T-cell (primary cell): ENCODE data around the gene USP7. TPM values are rescaled to one million over a fixed set of nuclear protein-coding genes. Genes with fewer than 3 reads are reported as not detected.
"Not testable (repeated sequence)": the region's sequence is repeated elsewhere in the genome, so short reads cannot be mapped to it uniquely, and the experiment has no call there.

ENCODE experiments used
- ATAC-seq, 4 experiments: fragments of 200-7000 bp in 3 of 4; fragments of 150-1000 bp in 1 of 4; cut with Tn5 transposase; replicated peaks in 1 of 4; 1 replicate in 3 of 4; 2 replicates in 1 of 4; pipeline ENCODE4 v1.10.0; 2021; ENCODE audit warnings: moderate library complexity in 3 of 4, mild to moderate bottlenecking in 2 of 4, moderate number of reproducible peaks in 1 of 4
- CTCF ChIA-PET, 2 donors: fragments of 300-600 bp; sonication (Branson Sonifier 250); formaldehyde crosslinking; loops; one replicate each; lab custom pipeline; 2022; ENCODE audit warnings: antibody characterized with exemption in 2 of 2; lab: Charles Lee
- POLR2A ChIA-PET, 2 donors: fragments of 300-600 bp; sonication (Branson Sonifier 250); formaldehyde crosslinking; loops; one replicate each; lab custom pipeline; 2022; ENCODE audit warnings: antibody characterized with exemption in 2 of 2; lab: Charles Lee
- DNase-seq, 35 experiments: peaks; one replicate each; pipeline versions ENCODE4 v3.0.0 to v3.0.0-alpha.2; 2013 to 2023
- H3K27ac ChIP-seq: one replicate; pipeline ENCODE4 v1.5.1; 2013; ENCODE audit warnings: low read length
- H3K27me3 ChIP-seq, 2 experiments: replicated peaks in 1 of 2; 1 replicate in 1 of 2; 2 replicates in 1 of 2; pipeline versions ENCODE4 v1.6.1 to v1.7.0; 2013; ENCODE audit warnings: low read length in 1 of 2, mixed read lengths in 1 of 2; ENCODE audit not compliant: control insufficient read depth in 2 of 2, insufficient read depth in 2 of 2; ENCODE audit errors: extremely low read depth in 1 of 2
- H3K36me3 ChIP-seq, 2 donors: 1 replicate in 1 of 2; 2 replicates in 1 of 2; pipeline versions ENCODE4 v1.6.1 to v1.7.0; 2013; ENCODE audit warnings: low read length in 1 of 2; ENCODE audit not compliant: control insufficient read depth in 2 of 2, insufficient read depth in 1 of 2; ENCODE audit errors: extremely low read depth in 1 of 2
- H3K4me1 ChIP-seq, 2 experiments: 1 replicate in 1 of 2; 2 replicates in 1 of 2; pipeline versions ENCODE4 v1.6.1 to v1.7.0; 2013; ENCODE audit warnings: low read length in 2 of 2, mixed read lengths in 1 of 2; ENCODE audit not compliant: insufficient read depth in 2 of 2, control insufficient read depth in 1 of 2; ENCODE audit errors: extremely low read depth in 1 of 2
- H3K4me3 ChIP-seq, 2 donors: 1 replicate in 1 of 2; 2 replicates in 1 of 2; pipeline versions ENCODE4 v1.5.1 to v1.7.0; 2013; ENCODE audit warnings: mild to moderate bottlenecking in 2 of 2, low read length in 1 of 2, moderate library complexity in 1 of 2; ENCODE audit not compliant: control insufficient read depth in 1 of 2; ENCODE audit errors: extremely low read depth in 1 of 2
- H3K9me3 ChIP-seq: 2 replicates; pipeline ENCODE4 v1.7.0; 2013
- H3K27ac Mint-ChIP-seq, 2 donors: one replicate each; pipeline ENCODE4 v1.8.0; 2020 to 2021; ENCODE audit warnings: mild to moderate bottlenecking in 2 of 2, mixed read lengths in 2 of 2
- H3K27me3 Mint-ChIP-seq, 2 donors: one replicate each; pipeline ENCODE4 v1.8.0; 2021 to 2022; ENCODE audit warnings: mixed read lengths in 2 of 2
- H3K36me3 Mint-ChIP-seq: one replicate; pipeline ENCODE4 v1.8.0; 2021; ENCODE audit warnings: mixed read lengths
- H3K4me1 Mint-ChIP-seq, 3 donors: one replicate each; pipeline ENCODE4 v1.8.0; 2020 to 2022; ENCODE audit warnings: mixed read lengths in 3 of 3, mild to moderate bottlenecking in 1 of 3
- H3K4me3 Mint-ChIP-seq, 3 donors: one replicate each; pipeline ENCODE4 v1.8.0; 2020 to 2022; ENCODE audit warnings: mild to moderate bottlenecking in 3 of 3, mixed read lengths in 3 of 3, moderate library complexity in 3 of 3
- H3K9me3 Mint-ChIP-seq, 3 donors: one replicate each; pipeline ENCODE4 v1.8.0; 2020 to 2022; ENCODE audit warnings: mixed read lengths in 3 of 3
- WGBS: methylation state at CpG from one replicate; pipeline ENCODE4 v1.1.5; 2013; ENCODE audit warnings: missing lambda C conversion rate; ENCODE audit not compliant: insufficient coverage; 5-methylcytosine and 5-hydroxymethylcytosine counted together
- total RNA-seq, 35 experiments: library from RNA in 6 of 35; stranded (reverse) in 6 of 35; fragments of 120-200 nt in 1 of 35; gene quantifications; one replicate each; pipeline versions ENCODE4 v1.2.1 to v1.2.4 and lab custom pipeline; 2013 to 2026

The USP7 gene
- total RNA-seq, 5 donors from 2014 or later (not counting 1 experiment from before 2014, with no cell fraction given), result 159 to 261 (median 169) TPM

- H3K4me3 Mint-ChIP-seq, H3K36me3 ChIP-seq, H3K27ac ChIP-seq, H3K27me3 ChIP-seq, DNase-seq, H3K36me3 Mint-ChIP-seq, CTCF ChIA-PET, H3K27me3 Mint-ChIP-seq, POLR2A ChIA-PET, H3K4me3 ChIP-seq, H3K9me3 Mint-ChIP-seq, H3K9me3 ChIP-seq, ATAC-seq: not testable (repeated sequence)
- peaks cover 21 to 24% (median 22%) of the 10 kb centered on the region in 3 donors for H3K4me1 Mint-ChIP-seq
- peaks cover 4 to 28% of the 10 kb centered on the region in 2 experiments for H3K4me1 ChIP-seq
- 86% methylated on average over 2 of the region's 7 CpGs for WGBS
- peak overlapping the region in 1 of 2 donors; percentile 16 for H3K27ac Mint-ChIP-seq
Observed at GRCh38 chr16:8875317-8875716, 88.4 kb downstream of the USP7 start.

- no peak overlapping the region for H3K27ac ChIP-seq
- 45% methylated on average over 5 of the region's 6 CpGs for WGBS
- H3K4me3 ChIP-seq, result no peak overlapping the region
- H3K4me1 ChIP-seq, result peaks cover 4 to 32% of the 10 kb centered on the region in 2 experiments
- H3K27me3 ChIP-seq, result no peaks in the 10 kb centered on the region
- Mint-ChIP-seq H3K36me3 (no peaks in the 10 kb centered on the region), H3K27me3 (no peaks in the 10 kb centered on the region), H3K27ac (peak overlapping the region; percentile 78 to 79), H3K9me3 (no peaks in the 10 kb centered on the region), H3K4me3 (peak overlapping the region in 1 of 3 donors; percentile 8), H3K4me1 (peaks cover 19 to 28% (median 26%) of the 10 kb centered on the region in 3 donors)
- peak in 1 of 4 experiments; percentile 15 for ATAC-seq
- POLR2A ChIA-PET, result interaction anchor here in 1 of 2 donors (0.6 kb wide), 1 partner anchor 57 kb away, joined by 3 read pairs; no protein-coding TSS in a partner anchor
- no peaks in the 10 kb centered on the region for H3K9me3 ChIP-seq
- DNase-seq, result no peak
- CTCF ChIA-PET, result no interaction called here
- no peaks in the 10 kb centered on the region for H3K36me3 ChIP-seq
Observed at GRCh38 chr16:8874388-8874787, 89.3 kb downstream of the USP7 start.

- H3K36me3 ChIP-seq, H3K27me3 Mint-ChIP-seq, ATAC-seq, H3K4me3 Mint-ChIP-seq, H3K9me3 ChIP-seq, H3K36me3 Mint-ChIP-seq, H3K27ac ChIP-seq, H3K27me3 ChIP-seq, H3K4me3 ChIP-seq, H3K9me3 Mint-ChIP-seq, DNase-seq: not testable (repeated sequence)
- H3K4me1 Mint-ChIP-seq, result peaks cover 24 to 31% (median 29%) of the 10 kb centered on the region in 3 donors
- H3K27ac Mint-ChIP-seq, result peak overlapping the region; percentile 34 to 61
- H3K4me1 ChIP-seq, result peaks cover 4 to 35% of the 10 kb centered on the region in 2 experiments
- WGBS, result 97% methylated on average over 5 of the region's 7 CpGs
- ChIA-PET CTCF (interaction anchor here in 1 of 2 donors (0.6 kb wide), 1 partner anchor 58 kb away, joined by 3 read pairs; no protein-coding TSS in a partner anchor), POLR2A (interaction anchor here in 1 of 2 donors (0.6 kb wide), 1 partner anchor 57 kb away, joined by 3 read pairs; no protein-coding TSS in a partner anchor)
Observed at GRCh38 chr16:8873866-8874195, 89.9 kb downstream of the USP7 start.

GRCh38 chr16:8872967-8873865, 90.5 kb downstream of the USP7 start:
- Histone ChIP-seq H3K27me3 (no peaks in the 10 kb centered on the region), H3K9me3 (no peaks in the 10 kb centered on the region), H3K4me3 (no peak overlapping the region), H3K36me3 (no peaks in the 10 kb centered on the region), H3K27ac (no peak overlapping the region), H3K4me1 (peaks cover 4 to 34% of the 10 kb centered on the region in 2 experiments)
- Mint-ChIP-seq H3K9me3 (no peaks in the 10 kb centered on the region), H3K27me3 (no peaks in the 10 kb centered on the region), H3K27ac (peak overlapping the region; percentile 34 to 61), H3K4me3 (no peak overlapping the region), H3K36me3 (no peaks in the 10 kb centered on the region), H3K4me1 (peaks cover 24 to 30% (median 27%) of the 10 kb centered on the region in 3 donors)
- ATAC-seq, result no peak
- CTCF ChIA-PET, result interaction anchor here (0.6 to 1.1 kb wide), 4 partner anchors 13 to 76 kb away, joined by 3 to 4 read pairs (median 3); partner anchors contain the start of genes PMM2 (in 1 of the 2) and TMEM186 (in 1 of the 2)
- POLR2A ChIA-PET, result interaction anchor here in 1 of 2 donors (0.6 kb wide), 1 partner anchor 266 kb away, joined by 3 read pairs; no protein-coding TSS in a partner anchor
- DNase-seq, result no peak
- 82% methylated on average over 7 of the region's 22 CpGs for WGBS

- H3K4me1 Mint-ChIP-seq, result peaks cover 34 to 35% (median 35%) of the 10 kb centered on the region in 3 donors
- no peaks in the 10 kb centered on the region for H3K9me3 ChIP-seq
- H3K4me1 ChIP-seq, result peaks cover 10 to 40% of the 10 kb centered on the region in 2 experiments
- POLR2A ChIA-PET, result interaction anchor here (0.6 kb wide), 2 partner anchors 62 to 267 kb away, joined by 3 to 6 read pairs; no protein-coding TSS in a partner anchor
- no peaks in the 10 kb centered on the region for H3K9me3 Mint-ChIP-seq
- H3K4me3 ChIP-seq, result no peak overlapping the region
- H3K27ac ChIP-seq, result no peak overlapping the region
- no peaks in the 10 kb centered on the region for H3K27me3 Mint-ChIP-seq
- no peak overlapping the region for H3K27ac Mint-ChIP-seq
- H3K36me3 ChIP-seq, result no peaks in the 10 kb centered on the region
- no peaks in the 10 kb centered on the region for H3K36me3 Mint-ChIP-seq
- CTCF ChIA-PET, result interaction anchor here in 1 of 2 donors (0.8 to 0.9 kb wide), 2 partner anchors 55 to 75 kb away, joined by 3 to 4 read pairs; partner anchors contain the start of genes PMM2 and TMEM186
- no peaks in the 10 kb centered on the region for H3K27me3 ChIP-seq
- DNase-seq (no peak), ATAC-seq (no peak)
- 100% methylated on average over 4 of the region's 5 CpGs for whole genome bisulfite sequencing
- no peak overlapping the region for H3K4me3 Mint-ChIP-seq
Observed at GRCh38 chr16:8872071-8872470, 91.6 kb downstream of the USP7 start.

GRCh38 chr16:8869988-8870241, 93.8 kb downstream of the USP7 start:
- H3K4me3 ChIP-seq, CTCF ChIA-PET, H3K27ac ChIP-seq, H3K36me3 ChIP-seq, ATAC-seq, H3K27me3 Mint-ChIP-seq, H3K27ac Mint-ChIP-seq, H3K9me3 Mint-ChIP-seq, H3K36me3 Mint-ChIP-seq, H3K9me3 ChIP-seq, DNase-seq, POLR2A ChIA-PET, H3K27me3 ChIP-seq: not testable (repeated sequence)
- Mint-ChIP-seq H3K4me1 (peaks cover 49 to 51% (median 51%) of the 10 kb centered on the region in 3 donors), H3K4me3 (peak overlapping the region in 2 of 3 donors; percentile 39 to 96)
- peaks cover 21 to 60% of the 10 kb centered on the region in 2 experiments for H3K4me1 ChIP-seq
- WGBS, result 100% methylated on average over 8 of the region's 10 CpGs
